SK-N-SH treated with all-trans-retinoic acid at 6 μM for 48 hours (cell line): Measurements from ENCODE around the gene PEPD.

Experiments used
- CREB5 ChIP-seq: fragments of 250-450 bp; sonication (Bioruptor Pico); IDR thresholded peaks from 2 replicates; pipeline ENCODE4 v1.5.1; 2020; ENCODE audit warnings: low read depth, mild to moderate bottlenecking, moderate library complexity
- OSR1 ChIP-seq: fragments of 250-450 bp; sonication (Bioruptor Pico); IDR thresholded peaks from 2 replicates; pipeline ENCODE4 v1.8.0; 2022; ENCODE audit warnings: moderate library complexity, mild to moderate bottlenecking, inconsistent platforms
- PPARA ChIP-seq: fragments of 250-450 bp; sonication (Bioruptor Pico); IDR thresholded peaks from 2 replicates; pipeline ENCODE4 v1.5.0; 2020; ENCODE audit warnings: mild to moderate bottlenecking, borderline replicate concordance
- RARB ChIP-seq: fragments of 250-450 bp; sonication (Bioruptor Pico); IDR thresholded peaks from 2 replicates; pipeline ENCODE4 v1.8.0; 2021; ENCODE audit warnings: mild to moderate bottlenecking, moderate library complexity

- TF ChIP-seq RARB (CRISPR knock-in tag) (no peak), OSR1 (CRISPR knock-in tag) (no peak), CREB5 (CRISPR knock-in tag) (no peak), PPARA (CRISPR knock-in tag) (no peak)
These were observed 129.0 kb downstream of the PEPD start for GRCh38 chr19:33392341-33393285.
